ENCODE measurements around the gene SLC38A10.
"Not testable (repeated sequence)": the region's sequence is repeated elsewhere in the genome, so short reads cannot be mapped to it uniquely, and the experiment has no call there.

SLC38A10 gene

GRCh38 chr17:81309859-81310839 lies 15.0 kb upstream of the SLC38A10 start:
- H3K27me3 ChIP-seq (ENCODE audit: control insufficient read depth, insufficient read depth, low read length) = no peaks in the 10 kb centered on the region
- 0 out of 2 replicates have a peak, but pooled peaks cover 4% of the 10 kb centered on the region for H3K4me1 ChIP-seq (ENCODE audit: control insufficient read depth, insufficient read depth, low read length)
- H3K36me3 ChIP-seq (ENCODE audit: control insufficient read depth, insufficient read depth, low read length) = no peaks in the 10 kb centered on the region
- H3K9ac ChIP-seq (ENCODE audit: low read depth, low read length) = no peak overlapping the region
- no peak overlapping the region for H3K4me3 ChIP-seq (ENCODE audit: low read depth, low read length)
- H3K9me3 ChIP-seq (ENCODE audit: control insufficient read depth, insufficient read depth, low read length) = no peaks in the 10 kb centered on the region
- no peak overlapping the region for H3K27ac ChIP-seq (ENCODE audit: low read depth, low read length)

GRCh38 chr17:81309140-81309858 lies 14.2 kb upstream of the SLC38A10 start:
- Histone ChIP-seq H3K9me3 (ENCODE audit: control insufficient read depth, insufficient read depth, low read length) (no peaks in the 10 kb centered on the region), H3K27ac (ENCODE audit: low read depth, low read length) (peak overlapping the region; percentile 56), H3K36me3 (ENCODE audit: control insufficient read depth, insufficient read depth, low read length) (no peaks in the 10 kb centered on the region), H3K4me1 (ENCODE audit: control insufficient read depth, insufficient read depth, low read length) (0 out of 2 replicates have a peak, but pooled peaks cover 4% of the 10 kb centered on the region), H3K9ac (ENCODE audit: low read depth, low read length) (no peak overlapping the region), H3K27me3 (ENCODE audit: control insufficient read depth, insufficient read depth, low read length) (no peaks in the 10 kb centered on the region), H3K4me3 (ENCODE audit: low read depth, low read length) (no peak overlapping the region)

- H3K4me1 ChIP-seq (ENCODE audit: control insufficient read depth, insufficient read depth, low read length); H3K36me3 ChIP-seq (ENCODE audit: control insufficient read depth, insufficient read depth, low read length); H3K27ac ChIP-seq (ENCODE audit: low read depth, low read length); H3K4me3 ChIP-seq (ENCODE audit: low read depth, low read length); H3K9me3 ChIP-seq (ENCODE audit: control insufficient read depth, insufficient read depth, low read length); H3K9ac ChIP-seq (ENCODE audit: low read depth, low read length); H3K27me3 ChIP-seq (ENCODE audit: control insufficient read depth, insufficient read depth, low read length): not testable (repeated sequence)
Measured at GRCh38 chr17:81308784-81309139, 13.7 kb upstream of the SLC38A10 start.

- Histone ChIP-seq H3K27me3 (ENCODE audit: control insufficient read depth, insufficient read depth, low read length) (no peaks in the 10 kb centered on the region), H3K4me3 (ENCODE audit: low read depth, low read length) (no peak overlapping the region), H3K27ac (ENCODE audit: low read depth, low read length) (no peak overlapping the region), H3K9me3 (ENCODE audit: control insufficient read depth, insufficient read depth, low read length) (no peaks in the 10 kb centered on the region), H3K36me3 (ENCODE audit: control insufficient read depth, insufficient read depth, low read length) (no peaks in the 10 kb centered on the region), H3K4me1 (ENCODE audit: control insufficient read depth, insufficient read depth, low read length) (0 out of 2 replicates have a peak, but pooled peaks cover 4% of the 10 kb centered on the region), H3K9ac (ENCODE audit: low read depth, low read length) (no peak overlapping the region)
Measured at GRCh38 chr17:81307636-81308560, 12.8 kb upstream of the SLC38A10 start.

- H3K4me3 ChIP-seq (ENCODE audit: low read depth, low read length) = no peak overlapping the region
- H3K9ac ChIP-seq (ENCODE audit: low read depth, low read length) = no peak overlapping the region
- H3K27me3 ChIP-seq (ENCODE audit: control insufficient read depth, insufficient read depth, low read length) = no peaks in the 10 kb centered on the region
- H3K36me3 ChIP-seq (ENCODE audit: control insufficient read depth, insufficient read depth, low read length) = no peaks in the 10 kb centered on the region
- 0 out of 2 replicates have a peak, but pooled peaks cover 4% of the 10 kb centered on the region for H3K4me1 ChIP-seq (ENCODE audit: control insufficient read depth, insufficient read depth, low read length)
- H3K9me3 ChIP-seq (ENCODE audit: control insufficient read depth, insufficient read depth, low read length) = no peaks in the 10 kb centered on the region
- no peak overlapping the region for H3K27ac ChIP-seq (ENCODE audit: low read depth, low read length)
Measured at GRCh38 chr17:81306898-81307510, 11.9 kb upstream of the SLC38A10 start.

GRCh38 chr17:81306491-81306890 lies 11.4 kb upstream of the SLC38A10 start:
- Histone ChIP-seq H3K9me3 (ENCODE audit: control insufficient read depth, insufficient read depth, low read length) (no peaks in the 10 kb centered on the region), H3K4me3 (ENCODE audit: low read depth, low read length) (no peak overlapping the region), H3K36me3 (ENCODE audit: control insufficient read depth, insufficient read depth, low read length) (no peaks in the 10 kb centered on the region), H3K9ac (ENCODE audit: low read depth, low read length) (no peak overlapping the region), H3K27me3 (ENCODE audit: control insufficient read depth, insufficient read depth, low read length) (no peaks in the 10 kb centered on the region), H3K27ac (ENCODE audit: low read depth, low read length) (no peak overlapping the region), H3K4me1 (ENCODE audit: control insufficient read depth, insufficient read depth, low read length) (0 out of 2 replicates have a peak, but pooled peaks cover 4% of the 10 kb centered on the region)

GRCh38 chr17:81305051-81305630 lies 10.0 kb upstream of the SLC38A10 start:
- Histone ChIP-seq H3K27me3 (ENCODE audit: control insufficient read depth, insufficient read depth, low read length) (no peaks in the 10 kb centered on the region), H3K36me3 (ENCODE audit: control insufficient read depth, insufficient read depth, low read length) (no peaks in the 10 kb centered on the region), H3K9me3 (ENCODE audit: control insufficient read depth, insufficient read depth, low read length) (no peaks in the 10 kb centered on the region), H3K27ac (ENCODE audit: low read depth, low read length) (no peak overlapping the region), H3K4me1 (ENCODE audit: control insufficient read depth, insufficient read depth, low read length) (0 out of 2 replicates have a peak, but pooled peaks cover 4% of the 10 kb centered on the region), H3K9ac (ENCODE audit: low read depth, low read length) (no peak overlapping the region), H3K4me3 (ENCODE audit: low read depth, low read length) (no peak overlapping the region)

GRCh38 chr17:81304196-81305015 lies 9.3 kb upstream of the SLC38A10 start:
- Histone ChIP-seq H3K9me3 (ENCODE audit: control insufficient read depth, insufficient read depth, low read length) (no peaks in the 10 kb centered on the region), H3K27me3 (ENCODE audit: control insufficient read depth, insufficient read depth, low read length) (no peaks in the 10 kb centered on the region), H3K9ac (ENCODE audit: low read depth, low read length) (no peak overlapping the region), H3K4me1 (ENCODE audit: control insufficient read depth, insufficient read depth, low read length) (0 out of 2 replicates have a peak, but pooled peaks cover 2% of the 10 kb centered on the region), H3K27ac (ENCODE audit: low read depth, low read length) (no peak overlapping the region), H3K36me3 (ENCODE audit: control insufficient read depth, insufficient read depth, low read length) (no peaks in the 10 kb centered on the region), H3K4me3 (ENCODE audit: low read depth, low read length) (no peak overlapping the region)

GRCh38 chr17:81303385-81303784 lies 8.3 kb upstream of the SLC38A10 start:
- Histone ChIP-seq H3K27ac (ENCODE audit: low read depth, low read length) (no peak overlapping the region), H3K4me1 (ENCODE audit: control insufficient read depth, insufficient read depth, low read length) (no peaks in the 10 kb centered on the region), H3K9me3 (ENCODE audit: control insufficient read depth, insufficient read depth, low read length) (no peaks in the 10 kb centered on the region), H3K4me3 (ENCODE audit: low read depth, low read length) (no peak overlapping the region), H3K36me3 (ENCODE audit: control insufficient read depth, insufficient read depth, low read length) (no peaks in the 10 kb centered on the region), H3K27me3 (ENCODE audit: control insufficient read depth, insufficient read depth, low read length) (no peaks in the 10 kb centered on the region), H3K9ac (ENCODE audit: low read depth, low read length) (no peak overlapping the region)

Measured in HUES48 (cell line).